ENCODE measurements around the gene EVI5L.

Gene EVI5L

GRCh38 chr19:7817801-7818200 lies 12.2 kb upstream of the EVI5L start:
- DNase-seq (ENCODE audit: low read depth in 2 of 2), result no peak

- no peak for DNase-seq (ENCODE audit: low read depth in 2 of 2)
Measured at GRCh38 chr19:7818806-7819205, 11.2 kb upstream of the EVI5L start.

GRCh38 chr19:7819337-7819736 lies 10.7 kb upstream of the EVI5L start:
- no peak for DNase-seq (ENCODE audit: low read depth in 2 of 2)

- no peak for DNase-seq (ENCODE audit: low read depth in 2 of 2)
Measured at GRCh38 chr19:7820588-7820987, 9.4 kb upstream of the EVI5L start.

DNA sequence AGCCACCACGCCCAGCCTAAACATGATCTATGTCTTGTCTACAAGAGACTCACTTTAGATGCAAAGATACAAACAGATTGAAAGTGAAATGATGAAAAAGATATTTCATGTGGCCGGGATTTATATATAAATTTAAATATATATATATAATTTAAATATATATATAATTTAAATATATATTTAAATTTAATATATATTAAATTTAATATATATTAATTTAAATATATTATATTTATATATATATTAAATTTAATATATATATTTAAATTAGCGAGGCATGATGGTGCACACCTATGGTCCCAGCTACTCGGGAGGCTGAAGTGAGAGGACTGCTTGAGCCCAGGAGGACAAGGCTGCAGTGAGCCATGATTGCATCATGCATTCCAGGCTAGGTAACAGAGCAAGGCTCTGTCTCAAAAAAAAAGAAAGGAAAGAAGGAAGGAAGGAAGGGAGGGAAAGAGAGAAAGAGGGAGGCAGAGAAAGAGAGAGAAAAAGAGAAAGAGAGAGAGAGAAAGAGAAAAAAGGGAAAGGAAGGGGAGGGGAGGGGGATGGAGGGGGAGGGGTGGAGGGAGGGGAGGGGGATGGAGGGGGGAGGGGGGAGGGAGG lies 7.0 kb upstream of the EVI5L start:
- no peak for DNase-seq (ENCODE audit: low read depth in 2 of 2)

DNA sequence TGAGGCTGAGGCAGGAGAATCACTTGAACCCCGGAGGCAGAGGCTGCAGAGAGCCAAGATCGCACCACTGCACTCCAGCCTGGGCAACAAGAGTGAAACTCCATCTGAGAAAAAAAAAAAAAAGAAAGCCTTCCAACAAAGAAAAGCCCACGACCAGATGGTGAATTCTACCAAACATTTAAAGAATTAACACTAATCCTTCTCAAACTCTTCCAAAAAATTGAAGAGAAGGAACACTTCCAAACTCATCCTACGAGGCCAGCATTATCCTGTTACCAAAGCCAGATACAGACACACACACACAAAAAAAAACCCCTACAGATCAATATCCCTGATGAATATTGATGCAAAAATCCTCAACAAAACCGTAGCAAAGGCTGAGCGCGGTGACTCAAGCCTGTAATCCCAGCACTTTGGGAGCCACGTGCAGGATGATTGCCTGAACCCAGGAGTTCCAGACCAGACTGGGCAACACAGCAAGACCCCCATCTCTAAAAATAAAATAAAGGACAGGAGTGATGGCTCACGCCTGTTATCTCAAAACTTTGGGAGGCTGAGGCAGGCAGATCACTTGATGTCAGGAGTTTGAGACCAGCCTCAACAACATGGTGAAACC lies 6.2 kb upstream of the EVI5L start:
- DNase-seq (ENCODE audit: low read depth in 2 of 2), result no peak

- DNase-seq (ENCODE audit: low read depth in 2 of 2), result no peak
Measured at GRCh38 chr19:7829166-7829520, 875 bp upstream of the EVI5L start.

- DNase-seq (ENCODE audit: low read depth in 2 of 2), result no peak
Measured at GRCh38 chr19:7830272-7830771, 304 bp downstream of the EVI5L start.

DNA sequence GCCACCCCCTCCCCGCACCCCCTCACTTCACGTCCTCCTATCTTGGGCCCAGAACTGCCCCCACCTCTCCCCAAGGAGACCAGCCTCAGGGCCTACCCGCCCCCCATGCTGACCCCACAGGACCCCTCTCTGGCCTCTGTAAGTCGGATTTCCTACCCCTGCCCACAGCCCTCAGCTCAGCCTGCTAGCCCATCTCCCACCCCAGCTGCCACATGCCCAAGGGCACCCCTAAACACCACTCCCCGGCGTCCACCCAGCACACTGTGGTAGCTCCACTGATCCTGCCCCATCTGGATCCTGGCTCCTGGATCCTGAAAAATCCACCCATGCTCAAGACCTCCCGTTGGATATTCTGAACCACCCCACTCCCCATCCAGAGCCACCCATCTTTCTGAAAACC lies 805 bp downstream of the EVI5L start:
- no peak for DNase-seq (ENCODE audit: low read depth in 2 of 2)

- no peak for DNase-seq (ENCODE audit: low read depth in 2 of 2)
Measured at GRCh38 chr19:7831452-7831851, 1.4 kb downstream of the EVI5L start.

GRCh38 chr19:7832009-7832408 lies 2.0 kb downstream of the EVI5L start:
- DNase-seq (ENCODE audit: low read depth in 2 of 2), result no peak

DNA sequence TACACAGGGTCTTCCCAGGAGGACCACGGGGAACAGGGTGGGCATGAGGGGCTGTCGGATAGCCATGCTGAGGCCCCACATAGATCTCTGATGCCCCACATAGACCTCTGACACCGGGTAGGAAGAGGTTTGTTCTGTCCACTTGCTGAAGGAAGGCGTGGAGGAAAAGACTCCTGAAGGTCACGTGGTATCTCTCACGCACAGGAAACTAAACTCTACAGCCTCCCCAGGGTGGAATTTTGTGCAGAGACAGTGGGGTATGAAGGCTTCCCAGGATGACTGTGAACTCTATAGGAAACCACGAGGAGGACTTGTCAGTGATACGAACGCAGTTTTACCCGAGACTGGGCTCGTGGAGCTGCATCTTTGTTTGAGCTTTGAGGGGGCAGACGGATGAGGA lies 2.8 kb downstream of the EVI5L start:
- no peak for DNase-seq (ENCODE audit: low read depth in 2 of 2)

- DNase-seq (ENCODE audit: low read depth in 2 of 2), result no peak
Measured at GRCh38 chr19:7833225-7834099, 3.4 kb downstream of the EVI5L start.

DNA sequence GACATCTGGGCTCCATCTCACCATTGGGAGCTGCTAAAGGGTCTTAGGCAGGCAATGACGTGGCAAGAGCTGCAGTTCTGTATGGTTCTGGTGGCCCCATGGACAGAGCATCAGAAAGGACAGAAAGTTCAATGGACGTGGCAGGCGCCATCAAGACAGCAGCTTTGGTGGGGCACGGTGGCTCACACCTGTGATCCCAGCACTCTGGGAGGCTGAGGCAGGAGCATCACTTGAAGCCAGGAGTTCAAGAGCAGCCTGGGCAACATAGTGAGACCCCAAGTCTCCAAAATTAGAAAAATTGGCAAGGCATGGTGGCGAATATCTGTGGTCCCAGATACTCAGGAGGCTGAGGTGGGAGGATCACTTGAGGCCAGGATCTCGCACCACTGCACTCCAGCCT lies 9.5 kb downstream of the EVI5L start:
- DNase-seq (ENCODE audit: low read depth in 2 of 2), result no peak

DNA sequence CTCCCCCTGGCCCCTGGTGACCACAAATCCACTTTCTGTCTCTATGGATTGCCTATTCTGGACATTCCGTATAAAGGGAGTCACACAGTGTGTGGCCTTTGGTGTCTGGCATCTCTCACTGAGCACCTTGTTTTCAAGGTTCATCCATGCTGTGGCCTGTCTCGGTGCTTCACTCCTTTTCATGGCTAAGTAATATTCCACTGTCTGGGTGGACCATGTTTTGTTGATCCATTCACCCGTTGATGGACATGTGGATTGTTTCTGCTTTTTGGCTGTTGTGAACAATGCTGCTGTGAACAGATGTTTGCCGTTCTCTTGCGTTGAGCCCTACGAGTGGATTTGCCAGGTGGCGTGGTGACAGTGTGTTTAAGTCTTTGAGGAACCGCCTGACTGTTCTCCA lies 10.6 kb downstream of the EVI5L start:
- DNase-seq (ENCODE audit: low read depth in 2 of 2), result no peak

DNA sequence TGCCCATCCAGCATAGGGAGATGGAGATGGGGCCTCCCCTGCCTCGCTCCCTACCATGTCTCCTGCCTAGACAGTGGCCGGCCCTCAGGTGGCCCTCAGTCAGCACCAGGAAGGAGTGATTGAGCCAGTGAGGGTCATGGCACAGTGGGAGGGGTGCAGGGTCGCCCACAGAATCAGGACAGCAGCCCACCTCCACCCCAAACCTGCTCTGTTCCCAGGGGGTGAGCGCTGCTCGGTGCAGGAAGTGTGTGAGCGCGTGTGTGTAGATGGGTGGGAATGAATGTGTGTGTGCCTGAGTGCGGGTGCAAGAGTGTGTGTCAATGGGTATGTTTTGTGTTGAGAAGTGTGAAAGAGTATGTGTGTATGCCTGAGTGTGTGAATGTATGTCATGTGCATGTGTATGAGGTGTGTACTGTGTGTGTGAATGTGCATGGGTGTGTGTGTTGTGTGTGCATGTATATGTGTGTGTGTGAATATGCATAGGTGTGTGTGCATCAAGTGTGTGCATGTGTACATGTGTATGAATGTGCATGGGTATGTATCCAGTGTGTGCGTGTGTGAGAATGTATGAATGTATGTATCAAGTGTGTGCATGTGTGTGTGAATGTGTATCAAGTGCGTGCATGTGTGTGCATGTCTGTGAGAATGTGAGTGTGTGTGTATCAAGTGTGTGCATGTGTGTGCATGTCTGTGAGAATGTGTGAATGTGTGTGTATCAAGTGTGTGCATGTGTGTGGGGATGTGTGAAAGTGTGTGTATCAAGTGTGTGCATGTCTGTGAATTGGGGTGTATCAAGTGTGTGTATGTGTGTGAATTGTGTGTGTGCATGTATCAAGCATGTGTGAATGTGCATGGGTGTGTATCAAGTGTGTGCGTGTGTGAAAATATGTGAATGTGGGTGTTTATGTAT lies 12.0 kb downstream of the EVI5L start:
- DNase-seq (ENCODE audit: low read depth in 2 of 2), result no peak

DNA sequence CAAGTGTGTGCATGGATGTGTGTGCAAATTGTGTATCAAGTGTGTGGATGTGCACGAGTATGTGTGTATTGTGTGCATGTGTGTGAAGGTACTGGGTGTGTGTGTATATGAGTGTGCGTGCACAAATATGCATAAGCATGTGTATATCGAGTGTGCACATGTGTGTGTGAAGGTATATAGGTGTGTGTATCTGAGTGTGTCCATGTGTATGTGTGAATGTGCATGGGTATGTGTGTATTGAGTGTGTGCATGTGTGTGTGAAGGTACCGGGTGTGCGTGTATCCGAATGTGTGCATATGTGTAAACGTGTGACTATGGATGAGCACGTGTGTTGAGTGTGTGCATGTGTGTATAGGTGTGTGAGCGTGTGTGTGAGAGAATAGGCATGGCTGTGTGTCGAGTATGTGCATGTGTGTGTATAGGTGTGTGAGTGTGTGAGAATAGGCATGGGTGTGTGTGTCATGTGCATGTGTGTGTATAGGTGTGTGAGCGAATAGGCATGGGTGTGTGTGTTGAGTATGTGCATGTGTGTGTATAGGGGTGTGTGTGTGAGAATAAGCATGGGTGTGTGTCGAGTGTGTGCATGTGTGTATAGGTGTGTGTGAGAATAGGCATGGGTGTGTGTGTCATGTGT lies 12.8 kb downstream of the EVI5L start:
- DNase-seq (ENCODE audit: low read depth in 2 of 2), result no peak

GRCh38 chr19:7843521-7843920 lies 13.5 kb downstream of the EVI5L start:
- DNase-seq (ENCODE audit: low read depth in 2 of 2), result no peak

DNA sequence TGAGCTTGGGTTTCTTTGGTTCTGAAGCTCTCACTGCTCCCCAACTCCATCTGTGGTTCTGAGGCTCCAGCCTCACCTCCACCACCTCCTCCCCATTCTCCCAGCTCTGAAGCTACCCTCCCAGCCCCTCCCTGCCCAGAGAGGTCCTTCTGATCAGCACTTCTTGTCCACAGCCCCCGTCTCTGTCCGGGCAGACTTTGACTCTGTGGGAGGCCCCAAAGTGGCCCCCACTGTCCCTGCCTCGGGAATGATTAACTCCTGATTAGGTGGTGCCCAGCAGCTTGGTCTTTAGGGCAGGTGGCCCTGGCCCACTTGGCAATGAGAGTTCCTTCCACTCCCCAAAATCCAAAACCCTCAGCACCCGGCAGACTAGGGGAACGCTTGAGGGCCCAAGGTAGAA lies 14.4 kb downstream of the EVI5L start:
- DNase-seq (ENCODE audit: low read depth in 2 of 2), result no peak

GRCh38 chr19:7844951-7845350 lies 14.9 kb downstream of the EVI5L start:
- no peak for DNase-seq (ENCODE audit: low read depth in 2 of 2)

DNA sequence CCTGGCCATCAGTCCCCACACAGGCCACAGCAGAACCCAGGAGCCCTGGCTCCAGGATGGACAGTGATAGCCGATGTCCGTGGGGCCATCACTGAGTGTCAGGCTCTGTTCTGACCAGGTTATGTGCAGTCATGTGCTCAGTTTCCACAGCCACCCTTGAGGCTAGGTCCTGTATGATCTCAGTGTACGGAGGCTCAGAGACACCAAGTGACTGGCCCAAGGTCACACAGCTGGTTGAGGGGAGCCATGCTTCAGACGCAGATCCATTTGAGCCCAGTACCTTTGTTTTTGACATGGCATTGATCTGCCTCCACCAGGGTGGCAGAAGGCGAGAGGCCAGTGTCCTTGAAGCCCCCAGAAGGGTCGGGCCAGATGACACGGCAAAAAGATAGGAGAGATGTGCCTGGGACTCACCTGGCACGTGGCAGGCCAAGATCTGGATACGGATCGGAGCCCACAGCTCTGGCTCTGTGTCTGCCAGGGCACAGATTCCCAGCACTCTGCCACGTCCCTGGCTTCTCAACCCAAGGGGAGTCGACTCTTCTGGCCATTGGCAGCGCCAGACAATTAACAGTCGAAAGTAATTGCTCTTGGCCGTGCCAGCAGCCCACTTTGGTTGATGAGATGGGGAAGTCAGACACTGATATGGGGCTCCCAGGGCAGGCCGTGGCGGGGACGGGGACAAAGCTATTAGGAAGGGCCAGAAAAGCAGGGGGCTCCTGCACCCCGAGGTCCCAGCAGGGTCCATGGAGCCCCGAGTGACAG lies 15.6 kb downstream of the EVI5L start:
- no peak for DNase-seq (ENCODE audit: low read depth in 2 of 2)
